HL-60 (cell line): Measurements from ENCODE around the gene CYP26B1.

Experiments used
- DNase-seq, 2 experiments: peaks; one replicate each; pipeline ENCODE4 v3.0.0-alpha.2; 2010 to 2020; ENCODE audit warnings: low read depth in 1 of 2, low spot score in 1 of 2
- H3K27ac ChIP-seq: fragments of 250-450 bp; sonication (Bioruptor Pico); replicated peaks from 2 replicates; pipeline ENCODE4 v1.5.1; 2020; ENCODE audit warnings: mild to moderate bottlenecking, moderate library complexity
- H3K27me3 ChIP-seq: fragments of 250-450 bp; sonication (Bioruptor Pico); 2 replicates; pipeline ENCODE4 v1.5.1; 2021; ENCODE audit warnings: mild to moderate bottlenecking, moderate library complexity; ENCODE audit not compliant: insufficient read depth, poor library complexity, severe bottlenecking
- H3K4me3 ChIP-seq: replicated peaks from 2 replicates; pipeline ENCODE4 v1.5.1; 2011; ENCODE audit warnings: mild to moderate bottlenecking, control low read depth, low read length; ENCODE audit not compliant: insufficient read depth
- CTCF ChIP-seq: IDR thresholded peaks from one replicate; pipeline ENCODE4 v1.5.1; 2011; ENCODE audit warnings: low read length, control low read depth, inconsistent platforms; ENCODE audit not compliant: insufficient read depth
- GABPA ChIP-seq: IDR thresholded peaks from 2 replicates; pipeline ENCODE4 v1.6.1; 2012; ENCODE audit warnings: low read depth
- POLR2AphosphoS5 ChIP-seq: IDR thresholded peaks from 2 replicates; pipeline ENCODE4 v1.6.1; 2012; ENCODE audit warnings: low read depth
- REST ChIP-seq: IDR thresholded peaks from 2 replicates; pipeline ENCODE4 v1.6.1; 2012; ENCODE audit warnings: low read depth; ENCODE audit not compliant: insufficient replicate concordance
- SPI1 ChIP-seq: IDR thresholded peaks from 2 replicates; pipeline ENCODE4 v1.6.1; 2012; ENCODE audit warnings: low read depth, mild to moderate bottlenecking, borderline replicate concordance

Gene CYP26B1

GRCh38 chr2:72173640-72174321 is 26.1 kb upstream of the CYP26B1 start:
- Histone ChIP-seq H3K27ac (no peak overlapping the region), H3K4me3 (no peak overlapping the region), H3K27me3 (no peaks in the 10 kb centered on the region)
- DNase-seq = no peak
- TF ChIP-seq GABPA (no peak), SPI1 (no peak), POLR2AphosphoS5 (no peak), CTCF (no peak), REST (no peak)

GRCh38 chr2:72172478-72172877 is 24.8 kb upstream of the CYP26B1 start:
- no peak for DNase-seq
- Histone ChIP-seq H3K4me3 (no peak overlapping the region), H3K27ac (no peak overlapping the region), H3K27me3 (no peaks in the 10 kb centered on the region)
- TF ChIP-seq POLR2AphosphoS5 = no peak
- no peak for TF ChIP-seq REST
- no peak for TF ChIP-seq CTCF
- no peak for TF ChIP-seq GABPA
- no peak for TF ChIP-seq SPI1

GRCh38 chr2:72166279-72166678 is 18.6 kb upstream of the CYP26B1 start:
- DNase-seq = no peak
- H3K27me3 ChIP-seq = no peaks in the 10 kb centered on the region
- H3K27ac ChIP-seq = no peak overlapping the region
- TF ChIP-seq SPI1 (no peak), CTCF (no peak), REST (no peak), GABPA (no peak), POLR2AphosphoS5 (no peak)
- H3K4me3 ChIP-seq = no peak overlapping the region
